IPS-18c (cell line): Measurements from ENCODE around the gene OR51L1.
"Not testable (repeated sequence)": the region's sequence is repeated elsewhere in the genome, so short reads cannot be mapped to it uniquely, and the experiment has no call there.

Source experiments
- H3K4me3 ChIP-seq: 2 replicates; pipeline ENCODE4 v1.7.0; 2013; ENCODE audit warnings: low read depth, mild to moderate bottlenecking, low read length, moderate library complexity; ENCODE audit not compliant: insufficient read depth
- H3K9me3 ChIP-seq: one replicate; pipeline ENCODE4 v1.6.1; 2013; ENCODE audit warnings: mild to moderate bottlenecking, low read length, moderate library complexity; ENCODE audit not compliant: control insufficient read depth, insufficient read depth

The OR51L1 gene

DNA sequence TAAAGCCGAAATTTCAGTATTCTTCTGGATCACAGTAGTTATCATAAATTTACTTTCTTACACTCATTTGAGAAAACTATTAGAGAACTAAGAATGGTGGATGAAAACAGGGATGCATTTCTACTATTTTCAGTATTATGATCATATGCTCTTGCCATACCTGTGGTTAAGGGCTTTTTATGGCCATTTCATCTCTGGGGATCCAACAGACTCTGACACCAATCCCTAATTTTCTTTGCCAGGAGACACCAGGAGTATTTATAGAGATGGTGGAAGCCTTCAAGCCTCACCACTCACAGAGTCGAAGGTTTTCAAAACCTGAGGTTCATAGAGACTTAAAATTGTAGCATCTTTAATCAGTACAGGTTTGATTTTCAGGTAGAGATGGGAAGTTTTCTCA lies at the start of gene OR51L1:
OR51L1 (plus strand) TSS at position 301 of the 400 bp plus-strand sequence. CDS start 4,132 bp downstream, outside the sequence.
- H3K4me3 ChIP-seq: no peak within 1 kb of the TSS
- no peaks in the 10 kb centered on the region for H3K9me3 ChIP-seq

GRCh38 chr11:4947505-4947904 lies 47.1 kb upstream of the OR51L1 start, which contains the start of gene OR51A4:
OR51A4 (minus strand) TSS chr11:4947605; CDS start chr11:4947100, 505 bp downstream.
- Histone ChIP-seq H3K4me3 (no peak within 1 kb of the TSS), H3K9me3 (no peaks in the 10 kb centered on the region)

GRCh38 chr11:4955613-4956012 lies 39.0 kb upstream of the OR51L1 start, which contains the start of gene OR51A2:
OR51A2 (minus strand) TSS chr11:4955713; CDS start chr11:4955713, 0 bp downstream.
- H3K4me3 ChIP-seq: not testable (repeated sequence)

GRCh38 chr11:4957396-4957795 lies 37.3 kb upstream of the OR51L1 start:
- Histone ChIP-seq H3K4me3 (no peak overlapping the region), H3K9me3 (no peaks in the 10 kb centered on the region)

More at GRCh38 chr11:4955613-4956012, 39.0 kb upstream of the OR51L1 start, which contains the start of gene OR51A2:
- H3K9me3 ChIP-seq: not testable (repeated sequence)

DNA sequence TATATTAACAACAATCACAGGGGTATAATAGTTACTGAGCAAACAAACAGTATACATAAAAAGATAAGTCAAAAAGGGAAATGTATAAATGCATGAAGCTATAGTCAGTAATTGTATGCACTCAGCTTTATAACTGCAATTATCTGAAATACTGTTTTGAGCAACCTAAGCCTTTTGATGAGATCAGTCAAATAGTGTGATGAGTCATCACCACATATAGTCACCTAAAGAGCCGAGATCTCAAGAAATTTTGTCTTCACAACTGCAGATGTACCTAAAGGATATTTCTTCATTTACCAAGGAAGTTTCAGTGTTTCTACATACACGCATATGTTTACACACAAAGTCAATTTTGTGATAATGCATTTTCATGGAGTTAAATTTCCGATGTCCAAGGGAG lies 33.8 kb upstream of the OR51L1 start:
- Histone ChIP-seq H3K4me3 (no peak overlapping the region), H3K9me3 (no peaks in the 10 kb centered on the region)

GRCh38 chr11:4962816-4963215 lies 31.8 kb upstream of the OR51L1 start:
- H3K4me3 ChIP-seq: no peak overlapping the region
- H3K9me3 ChIP-seq: no peaks in the 10 kb centered on the region

DNA sequence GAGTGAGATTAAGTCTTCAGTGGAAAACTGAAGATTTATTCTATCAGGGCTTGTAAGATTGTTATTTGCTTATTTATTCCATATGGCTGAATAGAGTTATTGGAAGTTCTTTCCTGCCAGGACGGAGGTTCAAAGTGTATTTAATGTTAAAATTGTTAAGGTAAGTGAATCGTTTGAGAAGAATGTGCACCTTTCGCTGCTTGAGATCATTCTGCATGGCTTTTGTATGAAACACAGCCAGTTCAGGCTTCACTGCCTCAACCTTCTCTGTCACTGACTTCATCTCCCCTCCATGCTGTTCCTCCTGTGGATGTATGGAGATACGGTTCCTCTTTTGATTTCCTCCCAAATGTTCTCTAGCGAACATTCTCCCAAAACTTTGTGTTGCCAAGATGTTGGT lies 19.2 kb upstream of the OR51L1 start:
- no peaks in the 10 kb centered on the region for H3K9me3 ChIP-seq

DNA sequence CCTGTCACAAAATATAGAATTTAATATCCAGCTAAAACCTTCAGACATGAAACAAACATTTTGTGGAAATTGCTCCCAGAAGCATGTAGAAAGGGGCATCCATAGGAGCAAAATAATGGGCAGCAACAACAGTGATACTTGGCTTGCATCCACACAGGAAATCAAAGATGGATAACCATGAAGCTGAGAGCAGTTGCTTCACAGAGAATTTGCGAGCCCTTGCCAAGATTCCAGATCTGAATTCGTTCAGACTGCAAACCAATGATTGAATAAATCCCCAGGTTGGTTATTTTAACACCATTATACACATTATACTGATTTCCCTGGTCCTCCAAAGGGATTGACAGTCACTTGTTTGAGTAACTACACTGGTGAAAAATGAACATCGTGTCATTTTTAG lies 15.6 kb upstream of the OR51L1 start:
- no peak overlapping the region for H3K4me3 ChIP-seq

More for the DNA sequence above, 19.2 kb upstream of the OR51L1 start:
- H3K4me3 ChIP-seq: no peak overlapping the region

DNA sequence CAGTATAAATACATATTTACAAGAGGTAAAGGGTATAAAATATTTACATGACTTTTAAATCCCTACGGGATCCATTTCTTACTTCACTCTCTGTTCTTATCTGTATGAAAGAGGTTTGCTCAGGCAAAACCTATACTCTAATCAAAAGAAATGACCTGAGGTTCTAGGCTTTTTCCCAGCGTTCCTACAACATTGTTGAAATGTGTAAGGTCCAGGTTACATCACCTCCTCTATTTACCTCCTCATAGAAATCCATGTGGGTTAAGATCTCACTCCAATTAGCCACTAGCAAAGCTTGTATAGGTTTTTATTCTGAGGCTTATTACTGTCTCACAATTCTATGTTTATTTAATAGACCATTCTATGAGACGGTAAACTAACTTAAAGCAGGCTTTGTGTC lies 12.0 kb upstream of the OR51L1 start:
- no peaks in the 10 kb centered on the region for H3K9me3 ChIP-seq
- no peak overlapping the region for H3K4me3 ChIP-seq

More for the DNA sequence above, 15.6 kb upstream of the OR51L1 start:
- no peaks in the 10 kb centered on the region for H3K9me3 ChIP-seq

DNA sequence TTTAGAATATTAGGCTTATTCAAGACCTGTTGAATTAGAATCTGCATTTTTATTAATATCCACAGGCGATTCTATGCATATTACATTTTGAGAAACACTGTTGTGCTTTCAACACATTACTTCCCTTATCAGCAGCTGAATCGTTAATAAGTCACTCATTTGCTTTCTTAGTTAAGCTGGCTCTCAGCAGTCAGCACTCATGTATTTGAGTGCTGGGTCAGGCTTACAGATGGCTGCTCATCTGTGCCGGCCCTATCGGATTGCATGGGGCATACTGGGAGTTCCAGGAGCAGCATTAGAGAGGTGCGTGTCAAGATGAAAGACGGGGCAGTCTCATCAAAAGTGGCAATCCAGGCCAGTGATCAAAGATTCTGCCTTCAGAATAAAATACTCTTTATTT lies 10.8 kb upstream of the OR51L1 start:
- Histone ChIP-seq H3K9me3 (no peaks in the 10 kb centered on the region), H3K4me3 (no peak overlapping the region)

DNA sequence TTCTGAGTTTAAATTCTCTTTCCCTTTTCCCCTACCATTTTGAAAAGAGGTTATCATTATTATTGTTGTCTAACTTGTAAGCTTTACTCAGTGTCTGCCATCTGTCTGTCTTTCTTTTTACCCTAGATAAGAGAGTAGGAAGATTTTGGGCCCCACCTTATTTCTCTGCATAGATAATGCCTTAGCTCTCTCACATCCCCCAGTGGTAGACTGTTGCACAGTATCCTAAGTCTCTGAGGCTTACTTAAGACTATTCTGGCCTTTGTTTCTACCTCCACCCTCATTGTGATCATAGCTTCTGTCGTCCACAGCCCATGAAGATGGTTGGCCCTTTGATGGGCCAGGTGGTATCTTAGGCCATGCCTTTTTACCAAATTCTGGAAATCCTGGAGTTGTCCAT lies 3.6 kb upstream of the OR51L1 start:
- Histone ChIP-seq H3K9me3 (no peaks in the 10 kb centered on the region), H3K4me3 (no peak overlapping the region)

DNA sequence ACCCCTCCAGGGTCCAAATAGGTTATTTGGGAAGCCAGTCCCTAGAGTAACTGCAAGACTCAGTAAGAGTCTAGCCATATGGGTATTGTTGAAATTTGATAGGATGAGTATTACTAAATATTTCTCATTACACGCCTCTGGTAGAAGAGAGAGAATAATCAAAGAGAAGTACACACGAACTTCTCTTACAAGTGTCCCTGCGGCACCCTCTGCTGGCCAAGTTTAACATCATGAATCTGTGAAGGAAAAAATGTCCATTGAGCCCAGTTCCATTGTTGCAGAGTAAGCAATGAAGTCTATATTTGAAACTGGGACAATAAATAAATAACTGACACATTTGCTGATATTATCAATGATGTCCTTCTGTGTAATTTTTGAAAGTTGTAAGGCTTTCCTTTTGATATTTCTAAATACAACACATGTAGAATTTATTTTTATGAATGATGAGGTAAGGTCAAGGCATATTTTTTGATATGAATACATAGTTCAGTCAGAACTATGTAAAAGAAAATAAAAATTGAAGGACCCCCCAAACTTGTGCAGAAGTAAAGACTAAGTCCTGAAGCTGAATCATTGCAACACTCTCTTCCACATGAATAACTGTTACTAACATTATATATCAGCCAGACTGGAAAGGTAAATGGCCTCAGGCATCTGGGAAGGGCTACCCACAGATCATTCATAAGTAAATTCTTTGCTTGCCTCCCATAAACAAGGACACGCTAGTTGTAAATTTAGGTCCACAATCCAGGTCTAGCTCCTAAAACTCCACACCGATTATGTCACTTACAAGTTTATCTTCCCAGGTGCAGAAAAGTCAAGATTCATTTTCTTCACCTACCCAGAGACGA lies 10.0 kb downstream of the OR51L1 start:
- Histone ChIP-seq H3K4me3 (no peak overlapping the region), H3K9me3 (no peaks in the 10 kb centered on the region)

DNA sequence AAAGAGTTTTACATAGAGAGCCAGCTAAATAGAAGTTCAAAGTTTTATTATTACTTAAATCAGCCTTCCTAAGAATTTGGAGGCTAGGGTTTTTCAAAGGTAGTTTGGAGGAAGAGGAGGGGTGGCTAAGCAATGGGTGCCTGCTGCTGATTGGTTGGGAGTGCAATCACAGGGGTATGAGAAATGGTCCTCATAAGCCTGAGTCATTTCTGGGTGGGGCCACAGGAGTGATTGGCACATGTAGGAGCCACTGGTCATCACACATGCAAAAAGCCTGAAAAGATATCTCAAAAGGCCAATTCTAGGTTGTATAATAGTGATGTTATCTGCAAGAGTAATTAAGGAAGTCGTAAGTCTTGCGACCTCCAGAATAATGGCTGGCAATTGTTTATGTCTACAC lies 12.9 kb downstream of the OR51L1 start:
- Histone ChIP-seq H3K4me3 (no peak overlapping the region), H3K9me3 (no peaks in the 10 kb centered on the region)

DNA sequence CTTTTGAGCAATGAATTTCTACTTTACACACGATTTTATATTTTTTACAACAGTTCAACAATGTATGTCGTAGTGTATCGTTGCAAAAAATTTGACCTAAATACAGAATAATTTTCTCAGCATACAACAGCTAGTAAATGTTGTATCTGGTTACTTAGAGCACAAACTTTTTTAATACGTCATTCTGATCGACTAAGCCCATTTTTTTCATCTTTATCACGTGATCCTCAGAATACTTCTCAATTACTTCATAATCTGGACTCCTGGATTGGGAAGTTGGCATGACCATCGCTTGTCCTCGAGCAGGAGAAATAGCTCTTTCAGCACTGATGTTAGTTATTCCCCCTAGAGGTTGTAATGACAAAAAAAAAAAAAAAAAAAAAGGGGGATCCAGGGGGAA lies 16.6 kb downstream of the OR51L1 start:
- no peak overlapping the region for H3K4me3 ChIP-seq
- H3K9me3 ChIP-seq: peaks cover 2% of the 10 kb centered on the region

DNA sequence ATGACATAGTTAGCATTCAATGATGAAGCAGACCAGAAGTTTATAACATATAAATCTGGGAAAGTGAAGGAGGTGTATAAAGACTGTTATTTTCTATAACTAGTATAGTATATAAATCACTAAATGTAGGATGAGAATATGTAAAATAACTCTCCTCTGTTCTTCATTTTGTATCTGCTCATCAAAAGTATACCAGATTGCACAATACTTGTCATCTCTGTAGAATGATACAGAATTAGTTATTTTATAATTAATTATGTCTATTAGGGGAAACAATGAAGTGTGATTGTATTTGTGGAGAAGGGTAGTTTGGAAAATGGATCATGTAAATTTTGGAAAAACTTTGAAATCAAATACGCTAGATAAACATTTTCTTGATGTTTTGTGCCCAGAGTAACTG lies 18.4 kb downstream of the OR51L1 start:
- Histone ChIP-seq H3K4me3 (no peak overlapping the region), H3K9me3 (peaks cover 2% of the 10 kb centered on the region)

- H3K9me3 ChIP-seq: no peaks in the 10 kb centered on the region
- no peak overlapping the region for H3K4me3 ChIP-seq
These were observed 27.3 kb downstream of the OR51L1 start for GRCh38 chr11:5021996-5022395.

DNA sequence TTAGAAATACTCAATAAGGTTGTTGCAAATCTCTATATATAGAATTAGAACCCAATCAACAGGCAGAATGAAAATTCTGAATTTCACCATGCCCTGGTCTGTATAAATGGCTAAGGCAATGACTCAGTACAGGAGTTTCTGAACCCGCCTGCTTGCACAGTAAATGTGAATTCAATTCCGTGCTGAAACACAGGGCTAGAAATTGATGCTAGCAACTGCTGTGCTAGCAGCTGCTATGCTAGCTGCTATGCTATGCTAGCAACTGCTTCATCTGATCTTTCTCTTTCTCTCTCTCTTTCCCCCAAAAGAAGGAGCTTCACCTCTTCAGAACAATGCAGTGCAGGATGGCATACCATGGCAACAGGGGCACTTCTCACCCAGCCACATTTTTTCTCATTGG lies 42.0 kb downstream of the OR51L1 start:
- H3K4me3 ChIP-seq: no peak overlapping the region
- no peaks in the 10 kb centered on the region for H3K9me3 ChIP-seq

DNA sequence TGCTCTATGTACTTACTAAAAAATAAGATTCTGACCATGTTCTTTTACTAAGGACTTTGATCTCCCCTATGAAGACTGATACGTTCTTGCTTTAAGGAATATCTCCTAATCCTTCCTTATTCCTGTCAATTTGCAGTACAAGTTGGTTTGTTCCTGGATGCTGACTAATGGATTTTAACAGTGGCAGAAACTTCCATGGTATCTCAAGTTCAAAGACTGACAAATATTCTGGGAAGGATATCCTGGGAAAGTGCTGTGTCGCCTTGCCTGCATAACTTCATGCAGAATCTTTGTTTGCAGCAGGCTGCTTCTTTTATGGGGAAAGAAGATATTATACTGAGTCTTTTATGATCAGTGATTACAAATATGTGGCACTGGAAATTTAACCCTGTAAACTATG lies 43.3 kb downstream of the OR51L1 start:
- no peaks in the 10 kb centered on the region for H3K9me3 ChIP-seq
- no peak overlapping the region for H3K4me3 ChIP-seq
